Thymus (tissue), 11 donors: Measurements from ENCODE around the gene CSTPP1. TPM values are rescaled to one million over a fixed set of nuclear protein-coding genes. Genes with fewer than 3 reads are reported as not detected.

Source experiments
- DNase-seq, 9 donors: peaks; one replicate each; pipeline ENCODE4 v3.0.0-alpha.2; 2013; ENCODE audit warnings: low spot score in 9 of 9, low read depth in 6 of 9, missing footprints in 1 of 9
- H3K27ac ChIP-seq, 2 donors: one replicate each; pipeline ENCODE4 v1.5.1; 2013; ENCODE audit warnings: control low read depth in 1 of 2, low read depth in 1 of 2, low read length in 1 of 2, mild to moderate bottlenecking in 1 of 2, moderate library complexity in 1 of 2
- H3K27me3 ChIP-seq, 2 donors: one replicate each; pipeline ENCODE4 v1.5.1; 2013; ENCODE audit warnings: low read length in 1 of 2; ENCODE audit not compliant: control insufficient read depth in 2 of 2, insufficient read depth in 1 of 2
- H3K36me3 ChIP-seq, 2 donors: one replicate each; pipeline ENCODE4 v1.5.1; 2013; ENCODE audit warnings: low read length in 1 of 2, mild to moderate bottlenecking in 1 of 2, moderate library complexity in 1 of 2; ENCODE audit not compliant: control insufficient read depth in 2 of 2, insufficient read depth in 2 of 2
- H3K4me1 ChIP-seq, 2 donors: one replicate each; pipeline ENCODE4 v1.5.1; 2013; ENCODE audit warnings: low read length in 2 of 2; ENCODE audit not compliant: control insufficient read depth in 2 of 2, insufficient read depth in 2 of 2
- H3K4me3 ChIP-seq, 2 donors: one replicate each; pipeline ENCODE4 v1.5.1; 2013; ENCODE audit warnings: low read length in 2 of 2, control low read depth in 1 of 2, mild to moderate bottlenecking in 1 of 2
- H3K9me3 ChIP-seq, 2 donors: one replicate each; pipeline ENCODE4 v1.5.1; 2013; ENCODE audit warnings: low read length in 1 of 2, mild to moderate bottlenecking in 1 of 2; ENCODE audit not compliant: control insufficient read depth in 2 of 2, insufficient read depth in 1 of 2
- WGBS: extraction: QIAGEN DNeasy Blood & Tissue Kit; methylation state at CpG from one replicate; pipeline ENCODE4 v1.1.7; 2013; 5-methylcytosine and 5-hydroxymethylcytosine counted together
- polyA plus RNA-seq: library from polyadenylated mRNA; stranded (reverse); fragments of 200-250 nt; gene quantifications from one replicate; pipeline ENCODE4 v1.2.3, GENCODE V29; 2013
- total RNA-seq: library from RNA; stranded (reverse); fragments of 120-200 nt; gene quantifications from one replicate; pipeline ENCODE4 v1.2.4, GENCODE V29; 2013
- donor health status: healthy.

CSTPP1 gene
- total and polyA plus RNA-seq, 2 donors, result 15.8 to 16.0 TPM

GRCh38 chr11:47161134-47161854, 224.7 kb downstream of the CSTPP1 start:
- Histone ChIP-seq H3K27ac (no peak overlapping the region), H3K36me3 (peaks cover 48 to 50% of the 10 kb centered on the region in 2 donors)

GRCh38 chr11:47161890-47162289, 225.3 kb downstream of the CSTPP1 start:
- Histone ChIP-seq H3K9me3 (peaks cover 0 to 4% of the 10 kb centered on the region in 2 donors), H3K4me1 (no peaks in the 10 kb centered on the region), H3K4me3 (no peak overlapping the region), H3K27me3 (no peaks in the 10 kb centered on the region), H3K27ac (no peak overlapping the region), H3K36me3 (peaks cover 48 to 53% of the 10 kb centered on the region in 2 donors)
- WGBS, result 92% methylated on average over 9 of the region's 9 CpGs
- DNase-seq, result no peak

More at GRCh38 chr11:47161134-47161854, 224.7 kb downstream of the CSTPP1 start:
- Histone ChIP-seq H3K27me3 (no peaks in the 10 kb centered on the region), H3K4me1 (peaks cover 0 to 2% of the 10 kb centered on the region in 2 donors), H3K9me3 (peaks cover 0 to 4% of the 10 kb centered on the region in 2 donors), H3K4me3 (no peak overlapping the region)
- DNase-seq, result peak in 6 of 9 donors; percentile 13 to 71 (median 49)
- WGBS, result 79% methylated on average over 14 of the region's 14 CpGs

GRCh38 chr11:47162426-47162825, 225.9 kb downstream of the CSTPP1 start:
- peaks cover 0 to 4% of the 10 kb centered on the region in 2 donors for H3K9me3 ChIP-seq
- H3K27me3 ChIP-seq, result no peaks in the 10 kb centered on the region
- peaks cover 49 to 59% of the 10 kb centered on the region in 2 donors for H3K36me3 ChIP-seq
- no peaks in the 10 kb centered on the region for H3K4me1 ChIP-seq
- no peak overlapping the region for H3K27ac ChIP-seq
- 91% methylated on average over 5 of the region's 5 CpGs for WGBS
- H3K4me3 ChIP-seq, result no peak overlapping the region
- DNase-seq, result no peak

GRCh38 chr11:47163193-47163592, 226.6 kb downstream of the CSTPP1 start:
- Histone ChIP-seq H3K4me1 (no peaks in the 10 kb centered on the region), H3K27me3 (no peaks in the 10 kb centered on the region), H3K27ac (no peak overlapping the region), H3K4me3 (no peak overlapping the region), H3K36me3 (peaks cover 54 to 66% of the 10 kb centered on the region in 2 donors), H3K9me3 (peaks cover 0 to 4% of the 10 kb centered on the region in 2 donors)
- DNase-seq, result no peak
- WGBS, result 73% methylated on average over 3 of the region's 3 CpGs

- H3K27ac ChIP-seq, result no peak overlapping the region
- no peak overlapping the region for H3K4me3 ChIP-seq
- no peaks in the 10 kb centered on the region for H3K27me3 ChIP-seq
- WGBS, result 96% methylated on average over 15 of the region's 15 CpGs
- no peak for DNase-seq
- H3K4me1 ChIP-seq, result no peaks in the 10 kb centered on the region
- H3K9me3 ChIP-seq, result peaks cover 0 to 4% of the 10 kb centered on the region in 2 donors
- peaks cover 58 to 73% of the 10 kb centered on the region in 2 donors for H3K36me3 ChIP-seq
These were observed 227.3 kb downstream of the CSTPP1 start for GRCh38 chr11:47163898-47164297.

GRCh38 chr11:47164321-47164720, 227.8 kb downstream of the CSTPP1 start:
- H3K4me1 ChIP-seq, result no peaks in the 10 kb centered on the region
- over 99% methylated on average over 4 of the region's 4 CpGs for WGBS
- no peak for DNase-seq
- H3K4me3 ChIP-seq, result no peak overlapping the region
- H3K9me3 ChIP-seq, result peaks cover 0 to 4% of the 10 kb centered on the region in 2 donors
- no peak overlapping the region for H3K27ac ChIP-seq
- H3K27me3 ChIP-seq, result no peaks in the 10 kb centered on the region
- H3K36me3 ChIP-seq, result peaks cover 58 to 75% of the 10 kb centered on the region in 2 donors

GRCh38 chr11:47165253-47165840, 228.8 kb downstream of the CSTPP1 start:
- WGBS, result 99% methylated on average over 16 of the region's 16 CpGs
- H3K27ac ChIP-seq, result no peak overlapping the region
- no peaks in the 10 kb centered on the region for H3K4me1 ChIP-seq
- peaks cover 0 to 4% of the 10 kb centered on the region in 2 donors for H3K9me3 ChIP-seq
- H3K27me3 ChIP-seq, result no peaks in the 10 kb centered on the region
- H3K36me3 ChIP-seq, result peaks cover 66 to 80% of the 10 kb centered on the region in 2 donors
- no peak for DNase-seq
- no peak overlapping the region for H3K4me3 ChIP-seq

GRCh38 chr11:47166368-47166767, 229.8 kb downstream of the CSTPP1 start:
- no peak overlapping the region for H3K27ac ChIP-seq
- H3K4me3 ChIP-seq, result no peak overlapping the region
- H3K9me3 ChIP-seq, result peaks cover 0 to under 1% of the 10 kb centered on the region in 2 donors
- DNase-seq, result no peak
- H3K27me3 ChIP-seq, result no peaks in the 10 kb centered on the region
- peaks cover 73 to 86% of the 10 kb centered on the region in 2 donors for H3K36me3 ChIP-seq
- WGBS, result 97% methylated on average over 5 of the region's 5 CpGs
- H3K4me1 ChIP-seq, result peaks cover 0 to 3% of the 10 kb centered on the region in 2 donors

GRCh38 chr11:47171061-47171838, 234.7 kb downstream of the CSTPP1 start:
- Histone ChIP-seq H3K27me3 (no peaks in the 10 kb centered on the region), H3K4me1 (peaks cover 5 to 21% of the 10 kb centered on the region in 2 donors), H3K36me3 (peaks cover 76 to 83% of the 10 kb centered on the region in 2 donors), H3K9me3 (no peaks in the 10 kb centered on the region), H3K4me3 (no peak overlapping the region), H3K27ac (no peak overlapping the region)
- WGBS, result 97% methylated on average over 16 of the region's 16 CpGs
- no peak for DNase-seq
